HG03558 (cell line): ENCODE measurements around the gene LXN.
"Not testable (repeated sequence)": the region's sequence is repeated elsewhere in the genome, so short reads cannot be mapped to it uniquely, and the experiment has no call there.

ENCODE experiments used
- ATAC-seq: cut with Tn5 transposase; IDR thresholded peaks from one replicate; pipeline ENCODE4 v1.9.1; 2021; ENCODE audit warnings: moderate number of reproducible peaks; ENCODE audit not compliant: unreplicated experiment; ENCODE audit errors: extremely low read depth

LXN gene, protein sequence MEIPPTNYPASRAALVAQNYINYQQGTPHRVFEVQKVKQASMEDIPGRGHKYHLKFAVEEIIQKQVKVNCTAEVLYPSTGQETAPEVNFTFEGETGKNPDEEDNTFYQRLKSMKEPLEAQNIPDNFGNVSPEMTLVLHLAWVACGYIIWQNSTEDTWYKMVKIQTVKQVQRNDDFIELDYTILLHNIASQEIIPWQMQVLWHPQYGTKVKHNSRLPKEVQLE

DNA sequence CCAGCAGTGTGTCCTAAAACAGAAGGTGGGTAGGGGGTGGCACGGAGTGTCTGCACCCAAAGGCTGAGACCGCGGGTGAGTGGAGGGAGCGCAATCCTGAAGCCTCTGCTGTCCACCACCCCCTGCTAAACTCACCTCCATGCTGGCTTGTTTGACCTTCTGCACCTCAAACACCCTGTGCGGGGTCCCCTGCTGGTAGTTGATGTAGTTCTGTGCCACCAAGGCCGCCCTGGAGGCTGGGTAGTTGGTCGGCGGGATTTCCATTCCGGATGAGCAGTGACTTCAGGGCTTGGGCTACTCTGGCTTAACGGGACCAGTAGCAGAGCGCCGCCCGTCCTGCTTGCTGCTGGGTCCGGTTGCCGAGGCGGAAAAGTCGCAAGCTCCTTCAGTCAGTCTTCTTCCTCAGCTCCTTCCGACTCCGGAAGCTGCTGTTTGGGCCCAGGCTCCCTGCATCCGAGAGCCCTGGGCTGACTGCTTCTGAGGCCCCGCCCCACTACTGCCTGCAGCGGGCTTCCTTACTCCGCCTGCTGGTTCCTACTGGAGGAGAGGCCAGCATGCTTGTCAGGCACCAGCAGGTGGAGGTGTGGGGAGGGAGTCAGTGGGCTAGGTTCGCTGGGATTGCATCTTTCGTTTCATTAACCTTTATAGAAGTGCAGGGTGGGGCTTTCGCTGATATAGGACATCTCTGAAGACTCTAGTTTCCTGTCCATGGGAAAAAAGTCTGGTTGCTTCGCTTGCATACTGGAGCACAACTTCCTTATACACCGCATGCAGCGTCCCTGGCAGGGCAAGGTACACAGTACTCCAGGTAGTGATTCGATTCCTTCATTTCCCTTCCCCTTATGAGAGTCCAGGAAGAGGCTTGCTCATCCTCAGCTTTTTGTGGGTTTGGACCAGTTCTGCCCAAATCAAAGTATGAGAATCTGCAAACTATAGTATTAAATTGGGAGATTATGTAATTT is at the start of gene LXN:
TSS of gene LXN (minus strand) at position 434 of the 962 bp plus-strand sequence. CDS start at position 264, 170 bp downstream.
- peak; percentile 99 for ATAC-seq

DNA sequence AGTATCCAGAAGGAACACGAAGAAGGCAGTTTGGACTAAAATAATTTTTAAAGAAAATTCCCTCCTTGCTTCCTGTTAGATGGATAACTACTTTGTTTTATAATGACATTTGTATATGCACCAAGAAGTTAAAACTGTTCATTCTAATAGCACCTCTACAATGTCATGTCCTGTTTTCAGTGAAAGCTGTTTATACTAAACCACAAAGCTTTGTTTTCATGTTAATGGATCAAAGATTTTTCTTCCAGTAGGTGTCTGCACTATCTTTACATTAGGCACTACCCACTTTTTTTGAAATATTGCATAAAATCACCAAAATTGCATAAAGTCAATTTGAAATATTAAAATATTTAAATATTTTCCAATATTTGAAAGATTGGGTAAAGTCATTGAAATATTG is 49.7 kb upstream of the LXN start:
- ATAC-seq, result no peak

DNA sequence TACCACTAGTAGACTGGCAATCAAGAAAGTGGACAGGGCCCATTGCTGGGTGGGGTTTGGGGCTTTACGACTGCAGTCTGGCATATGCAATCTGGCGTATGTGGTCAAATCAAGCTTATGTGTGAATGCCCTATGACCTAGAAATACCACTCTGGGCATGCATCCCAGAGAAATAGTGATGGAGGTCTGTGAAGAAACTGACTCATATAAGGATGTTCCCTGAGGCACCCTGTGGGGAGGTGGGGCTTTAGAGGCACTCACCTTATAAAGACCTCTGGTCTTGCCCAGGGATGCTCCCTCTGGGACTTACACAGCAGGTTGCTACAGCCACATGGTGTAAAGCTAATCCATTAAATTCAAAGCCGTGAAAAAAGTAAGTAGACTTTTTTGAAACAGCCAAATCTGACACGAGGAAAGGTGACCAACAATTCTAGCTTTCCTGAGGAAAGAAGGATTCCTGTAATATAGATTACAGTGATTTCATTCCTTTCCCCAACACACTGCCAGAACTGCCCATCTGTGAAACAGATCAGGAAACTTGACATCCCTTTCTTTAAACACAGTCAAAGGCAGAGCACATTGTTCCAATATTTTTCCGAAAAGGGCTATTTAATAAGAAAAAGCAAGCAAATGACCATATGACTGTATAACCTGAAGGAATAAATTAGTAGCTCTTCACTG is 46.2 kb upstream of the LXN start:
- no peak for ATAC-seq

DNA sequence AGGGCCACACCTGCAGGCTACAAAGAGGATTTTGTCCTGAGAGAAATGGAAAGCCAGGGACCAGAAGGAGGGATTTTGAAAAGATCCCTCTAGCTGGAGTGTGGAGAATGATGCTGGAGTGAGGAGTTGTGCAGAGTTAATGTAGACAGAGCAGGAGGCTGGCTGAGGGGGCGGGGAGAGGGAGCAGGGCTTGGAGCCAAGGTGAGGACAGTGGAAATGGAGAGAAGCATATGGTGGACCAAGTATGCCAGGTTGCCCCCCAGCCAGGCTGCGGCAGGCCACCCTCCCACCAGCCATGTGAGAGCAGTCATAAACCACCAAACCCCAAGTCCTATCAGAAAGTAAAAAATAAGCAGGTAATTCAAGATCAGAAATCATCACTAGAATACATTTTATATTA is 45.1 kb upstream of the LXN start:
- ATAC-seq, result no peak

DNA sequence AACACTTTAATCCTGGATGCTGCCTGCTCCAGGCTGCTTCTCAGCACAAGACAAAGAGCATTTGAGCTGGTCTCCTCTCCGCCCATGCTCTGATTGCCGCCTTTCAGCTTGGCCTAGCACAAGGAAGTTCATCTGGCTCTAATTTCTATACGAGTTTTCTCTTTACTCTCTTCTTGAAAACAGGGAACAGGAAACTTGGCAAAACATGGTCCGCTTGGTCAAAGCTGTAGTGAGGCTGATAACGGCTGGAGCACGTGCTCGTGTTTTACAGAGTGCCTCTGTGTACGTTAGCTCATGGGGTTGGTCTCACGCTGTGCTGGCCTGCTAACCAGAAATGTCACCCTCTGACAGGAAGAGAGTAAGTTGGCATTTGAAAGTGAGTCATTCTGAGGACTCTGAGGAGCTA is 40.6 kb upstream of the LXN start:
- ATAC-seq, result no peak

DNA sequence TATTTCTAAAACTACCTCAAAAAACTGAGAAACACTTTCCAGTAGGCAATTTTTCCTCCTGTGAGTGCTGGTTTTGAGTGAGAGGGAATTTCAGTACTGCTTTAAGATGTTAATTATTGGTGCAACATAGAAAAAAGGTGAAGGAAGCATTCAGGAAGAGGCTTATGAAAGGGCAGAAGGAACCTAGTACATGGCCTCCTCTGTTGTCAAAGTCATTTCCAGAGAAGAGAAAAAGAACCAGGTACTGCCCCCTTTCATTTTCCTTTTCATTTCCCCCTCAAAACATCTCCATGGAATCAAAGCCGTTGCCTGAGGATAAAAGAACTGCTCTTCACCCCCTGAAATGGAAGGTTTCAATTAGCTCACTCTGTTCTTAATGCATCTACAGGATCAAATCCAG is 40.0 kb upstream of the LXN start:
- ATAC-seq, result no peak

DNA sequence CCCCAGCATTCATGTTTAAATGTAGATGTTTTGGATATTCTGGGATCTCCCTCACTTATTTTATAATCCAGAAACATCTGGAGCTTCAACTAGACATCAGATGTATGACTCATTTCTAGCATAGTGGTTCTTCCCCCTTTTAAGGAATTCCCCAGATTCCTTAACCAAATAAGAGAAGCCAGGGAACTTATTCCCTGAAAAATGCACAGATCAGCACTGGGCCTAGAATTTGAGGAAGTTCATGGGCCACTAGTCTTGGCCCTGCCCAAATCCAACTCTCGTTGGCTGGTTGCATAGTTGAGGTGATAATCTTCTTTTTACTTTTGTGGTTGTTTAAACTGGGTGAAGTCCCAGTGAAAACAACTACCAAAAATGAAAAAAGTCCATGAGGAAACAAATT is 39.4 kb upstream of the LXN start:
- ATAC-seq, result no peak

DNA sequence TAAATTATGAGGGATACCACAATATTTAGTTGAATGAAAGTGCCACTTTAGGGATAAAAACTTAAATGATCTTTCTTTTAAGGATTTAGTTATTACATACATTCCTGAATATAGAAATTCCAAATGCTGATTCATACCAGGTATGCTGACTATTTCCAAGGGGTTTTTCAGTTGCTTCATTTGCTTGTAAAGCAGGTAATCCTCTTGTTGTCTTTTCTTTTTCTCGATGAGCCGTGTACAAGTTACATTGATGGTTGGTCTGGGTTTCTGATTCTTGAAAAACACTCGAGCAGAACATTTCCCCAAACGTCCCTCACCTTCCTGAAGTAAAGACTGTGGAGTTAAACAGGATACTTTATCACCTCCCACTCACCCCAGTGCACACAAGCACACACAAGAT is 38.2 kb upstream of the LXN start:
- ATAC-seq, result no peak

DNA sequence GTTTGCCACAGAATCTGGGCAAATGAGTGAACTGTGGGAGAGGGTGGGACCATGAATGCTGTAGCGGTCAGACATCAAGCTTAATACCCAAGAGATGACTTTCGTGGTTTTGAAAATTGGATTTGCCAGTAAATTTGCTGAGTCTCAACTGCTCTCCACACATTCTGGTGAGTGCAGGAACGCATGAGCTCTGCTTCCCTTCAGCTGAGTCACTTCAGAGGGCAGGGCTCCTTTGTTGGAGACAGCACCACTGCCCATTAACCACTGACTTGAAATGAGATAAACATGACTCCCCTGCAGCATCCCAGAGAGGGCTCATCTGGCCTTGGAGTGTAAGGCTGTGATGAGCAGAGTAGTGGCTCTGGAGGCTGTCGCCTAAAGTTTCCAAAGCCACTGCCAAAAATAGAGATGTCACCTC is 37.2 kb upstream of the LXN start:
- no peak for ATAC-seq

DNA sequence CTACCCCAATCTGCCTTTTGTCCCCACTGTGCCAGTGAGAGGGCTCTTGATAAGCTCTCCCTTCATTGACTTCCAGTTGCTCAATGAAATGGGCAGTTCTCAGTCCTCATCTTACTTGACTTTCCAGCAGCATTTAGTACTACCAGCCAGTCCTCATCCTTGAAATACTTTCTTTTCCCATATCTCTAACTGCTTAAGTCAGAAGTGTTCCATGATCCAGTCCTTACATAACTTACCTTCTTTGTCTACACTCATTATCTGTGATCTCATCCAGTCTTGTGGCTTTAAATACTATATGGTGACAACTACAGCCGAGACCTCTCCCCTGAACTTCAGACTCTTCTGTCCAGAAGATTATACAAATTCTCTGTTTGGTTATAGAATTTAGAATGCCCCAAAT is 31.1 kb upstream of the LXN start:
- no peak for ATAC-seq

DNA sequence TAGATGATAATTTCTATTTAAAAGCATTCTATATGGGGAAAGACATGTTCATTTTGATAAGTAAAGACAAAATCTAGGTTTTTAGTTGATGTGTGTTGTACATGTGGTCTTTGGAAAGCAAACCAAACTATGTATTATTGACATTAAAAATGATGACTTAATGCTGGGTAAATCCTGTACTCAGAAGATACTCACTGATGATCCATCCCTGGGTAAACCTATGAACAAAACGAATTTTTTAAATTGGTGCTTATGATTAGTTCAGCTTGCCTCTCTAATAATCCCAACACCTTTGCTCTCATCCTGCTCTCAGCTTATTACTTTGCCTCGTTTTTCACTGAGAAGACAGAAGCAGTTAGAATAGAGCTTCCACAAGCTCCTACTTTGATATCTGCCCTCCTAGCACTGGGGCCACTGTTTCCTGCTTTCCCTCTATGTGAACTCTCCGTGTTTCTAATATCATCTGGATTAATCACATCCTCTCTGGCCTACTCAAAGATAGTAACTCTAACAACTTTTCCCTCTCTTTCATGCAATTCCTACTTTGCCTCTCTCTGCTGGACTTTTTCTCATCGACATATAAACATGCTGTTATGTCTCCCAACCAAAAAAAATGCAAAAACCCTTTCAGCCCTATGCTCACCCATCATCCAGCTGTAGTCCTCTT is 30.5 kb upstream of the LXN start:
- ATAC-seq, result no peak

DNA sequence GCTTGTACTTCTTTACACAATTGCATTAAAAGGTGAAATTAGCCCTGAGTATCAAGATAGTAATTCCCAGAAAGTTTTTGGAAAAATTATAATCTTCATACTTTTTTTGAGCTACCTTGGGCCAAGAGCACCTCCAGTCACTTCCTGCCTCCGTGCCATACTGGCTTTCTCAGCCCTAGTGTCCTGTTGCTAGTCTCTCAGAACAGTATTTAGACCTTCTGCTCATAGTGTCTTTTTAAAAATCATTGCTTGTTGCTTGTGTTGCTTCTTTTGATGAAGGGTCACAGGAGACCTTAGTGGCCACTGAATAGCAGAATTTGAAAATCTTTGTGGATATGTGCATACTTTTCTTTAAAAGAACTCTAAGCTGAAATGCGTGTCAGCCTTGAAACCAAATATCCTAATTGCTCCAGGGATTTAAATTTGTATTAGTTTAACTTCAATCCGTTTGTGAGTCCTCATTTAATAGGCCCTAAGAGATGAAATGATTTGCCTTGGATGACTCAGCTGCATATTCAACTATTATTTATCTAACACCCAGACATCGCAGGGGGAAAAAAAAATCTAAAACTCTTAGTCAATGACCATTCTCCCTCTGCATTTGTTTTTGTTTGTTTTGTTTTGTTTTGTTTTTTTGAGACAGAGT is 29.1 kb upstream of the LXN start:
- ATAC-seq, result no peak

DNA sequence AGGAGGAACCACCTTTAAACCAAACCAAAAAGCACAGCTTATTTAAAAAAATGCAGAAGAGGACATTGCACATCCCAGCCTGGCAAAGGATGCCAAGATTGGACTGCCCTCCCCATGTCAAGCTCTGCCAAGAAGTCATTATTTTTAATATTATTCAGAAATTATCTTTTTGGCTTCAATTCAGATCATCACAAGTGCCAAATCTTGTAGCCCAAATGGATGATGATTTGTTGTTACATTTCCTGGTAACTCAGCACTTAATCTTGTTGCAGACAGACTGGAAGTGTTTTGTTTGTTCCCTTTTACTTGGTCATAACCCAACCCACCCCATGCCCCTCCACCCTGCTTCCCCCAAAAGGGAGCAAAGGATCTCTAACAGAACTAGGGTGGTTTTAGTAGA is 28.1 kb upstream of the LXN start:
- no peak for ATAC-seq

DNA sequence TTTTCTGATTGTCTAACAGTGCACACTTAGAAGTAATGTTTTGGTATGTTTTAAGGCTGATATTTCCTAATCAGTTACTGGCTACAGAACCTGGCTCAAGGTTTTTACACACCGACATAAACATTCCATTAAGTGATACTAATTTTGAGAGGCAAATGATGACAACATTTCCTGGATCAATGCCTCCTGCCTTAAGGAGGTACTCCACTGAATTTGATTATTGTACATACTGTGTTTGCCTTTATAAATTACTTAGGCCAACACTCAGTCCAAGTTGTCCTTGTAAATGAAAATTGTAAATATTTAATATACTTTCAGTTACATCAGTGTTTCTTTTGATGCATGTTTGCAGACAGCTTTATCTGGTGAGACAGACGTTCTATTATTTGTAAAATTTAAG is 24.2 kb upstream of the LXN start:
- ATAC-seq, result no peak

DNA sequence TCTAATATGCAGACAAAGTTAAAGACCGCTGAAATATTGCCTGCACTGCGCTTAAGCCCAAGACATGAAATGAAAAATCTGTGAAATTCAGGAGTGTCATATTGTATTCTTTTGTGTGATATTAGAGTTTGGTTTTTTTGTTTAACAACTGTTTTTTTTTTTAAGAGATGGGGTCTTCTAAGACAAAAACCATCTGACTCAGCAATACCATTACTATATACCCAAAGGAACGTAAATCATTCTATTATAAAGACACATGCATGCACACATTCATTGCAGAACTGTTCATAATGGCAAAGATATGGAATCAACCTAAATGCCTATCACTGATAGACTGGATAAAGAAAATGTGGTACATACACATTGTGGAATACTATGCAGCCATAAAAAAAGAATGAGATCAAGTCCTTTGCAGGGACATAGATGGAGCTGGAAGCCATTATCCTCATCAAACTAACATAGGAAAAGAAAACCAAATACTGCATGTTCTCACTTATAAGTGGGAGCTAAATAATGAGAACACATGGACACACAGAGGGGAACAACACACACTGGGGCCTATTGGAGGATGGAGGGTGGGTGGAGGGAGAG is 21.5 kb upstream of the LXN start:
- not testable (repeated sequence) for ATAC-seq

DNA sequence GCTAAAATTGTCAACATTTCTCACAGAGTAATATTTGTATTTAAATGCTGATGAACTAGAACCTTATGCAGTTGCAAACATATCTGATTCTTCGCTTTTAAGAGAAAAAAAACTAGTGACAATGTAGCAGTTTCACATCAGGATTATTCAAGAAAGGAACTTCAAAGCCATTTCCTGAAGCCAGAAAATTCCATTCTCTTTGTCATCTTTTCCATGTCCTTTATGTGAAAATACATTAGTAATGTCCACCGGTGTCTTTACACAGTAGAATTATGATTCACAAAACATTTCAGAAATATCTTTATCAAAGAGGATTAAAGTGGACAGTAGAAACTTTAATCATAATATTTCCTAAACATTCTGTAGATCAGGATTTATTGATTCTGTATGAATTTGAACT is 12.7 kb upstream of the LXN start:
- ATAC-seq, result no peak

DNA sequence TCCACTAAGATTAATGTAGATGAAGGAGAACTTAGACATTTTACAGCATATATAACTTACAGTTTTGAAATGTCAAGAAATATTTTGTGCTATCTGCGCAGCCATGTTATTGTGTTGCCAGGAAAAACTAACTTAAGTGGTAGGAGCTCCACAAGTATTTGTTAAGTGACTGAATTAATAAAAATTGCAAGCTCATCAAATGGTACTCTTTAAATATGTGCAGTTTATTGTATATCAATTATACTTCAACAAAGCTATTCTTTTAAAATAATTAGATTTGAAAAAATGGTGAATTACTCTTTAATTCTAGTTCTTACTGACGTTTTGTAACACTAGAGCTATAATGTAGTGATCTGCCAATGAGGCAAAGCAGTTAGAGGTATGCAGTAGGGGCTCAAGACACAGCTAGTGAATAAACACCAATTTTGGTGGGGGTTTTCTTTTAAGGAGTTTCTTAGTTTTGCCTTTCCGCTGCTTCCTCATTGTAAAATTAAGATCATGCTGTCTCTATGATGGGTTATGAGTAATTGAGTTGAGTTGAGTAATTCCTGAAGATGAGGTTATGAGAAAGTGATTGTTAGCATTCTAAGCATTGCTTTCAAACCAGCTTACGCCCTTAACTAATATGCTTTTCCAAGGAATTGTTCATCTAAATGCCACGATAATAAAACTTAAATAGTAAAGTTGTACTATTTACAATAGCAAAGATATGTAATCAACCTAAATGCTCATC is 10.9 kb upstream of the LXN start:
- no peak for ATAC-seq

DNA sequence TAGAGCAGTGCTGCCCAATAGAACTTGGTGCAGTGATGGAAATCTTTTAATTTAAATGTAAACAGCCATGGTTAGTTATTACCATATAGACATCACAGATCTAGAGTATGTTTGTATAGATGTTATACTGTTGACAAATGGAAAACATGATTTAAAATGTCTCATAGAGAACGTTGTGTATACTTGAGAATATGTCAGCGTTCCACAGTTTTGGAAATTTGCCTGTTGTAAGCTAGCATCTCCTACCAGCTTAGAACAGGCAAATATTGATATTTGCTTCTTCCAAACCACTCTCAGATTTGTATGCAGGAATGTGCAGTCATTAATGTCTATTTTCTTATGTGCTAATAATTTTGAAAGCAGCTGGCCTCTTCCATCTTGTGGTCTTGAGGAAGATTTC is 8.4 kb upstream of the LXN start:
- no peak for ATAC-seq

DNA sequence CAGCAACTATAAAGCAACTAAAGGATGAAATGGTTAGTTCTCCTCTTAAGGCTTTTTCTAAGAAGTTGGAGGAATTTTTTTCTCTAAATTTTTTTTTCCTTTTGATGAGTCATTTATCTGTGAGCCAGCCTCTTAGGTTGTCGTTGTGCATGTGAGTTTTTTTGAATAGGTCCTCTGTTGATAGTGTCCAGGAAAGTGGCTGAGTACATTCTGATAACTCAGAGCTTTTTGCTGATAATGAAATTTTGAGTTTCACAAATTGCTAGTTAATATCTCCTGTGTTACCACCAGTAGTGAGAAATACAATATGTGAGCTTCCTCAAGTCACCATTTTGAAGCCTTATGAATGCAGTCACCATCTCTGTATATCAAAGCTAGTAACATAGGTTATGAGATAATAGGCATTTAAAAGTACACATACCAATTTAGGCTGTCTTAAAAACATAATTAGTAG is 7.1 kb upstream of the LXN start:
- no peak for ATAC-seq
